K562 (cell line): ENCODE data around the gene ASCL2. TPM values are rescaled to one million over a fixed set of nuclear protein-coding genes. Genes with fewer than 3 reads are reported as not detected.

Source experiments
- CEBPG ChIP-seq, 3 experiments: fragments of 200-800 bp in 1 of 3; sonication (Bioruptor generic) in 1 of 3; sonication (generic) in 1 of 3; formaldehyde crosslinking in 1 of 3; IDR thresholded peaks in 2 of 3; conservative IDR thresholded peaks in 1 of 3; 2 replicates each; pipeline versions ENCODE4 v1.6.1 to v1.8.0; 2016 to 2022; ENCODE audit warnings: missing compliant biosample characterization in 2 of 3, missing genetic modification characterization in 2 of 3, mild to moderate bottlenecking in 1 of 3, missing genetic modification reagents in 1 of 3
- ETV6 ChIP-seq, 3 experiments: fragments of 150-350 bp in 1 of 3; sonication (generic) in 1 of 3; formaldehyde crosslinking in 1 of 3; IDR thresholded peaks; 2 replicates each; pipeline versions ENCODE4 v1.6.1 to v1.8.0; 2014 to 2022; ENCODE audit warnings: borderline replicate concordance in 2 of 3, low read depth in 2 of 3, antibody characterized with exemption in 1 of 3, low read length in 1 of 3, mild to moderate bottlenecking in 1 of 3, missing genetic modification reagents in 1 of 3
- RFX1 ChIP-seq: fragments of 450-650 bp; IDR thresholded peaks from 2 replicates; pipeline ENCODE4 v1.6.1; 2016; ENCODE audit warnings: mild to moderate bottlenecking, moderate library complexity
- ZFP30 ChIP-seq: fragments of 250-450 bp; sonication (Bioruptor Pico); IDR thresholded peaks from 2 replicates; pipeline ENCODE4 v1.8.0; 2022; ENCODE audit warnings: moderate library complexity, mild to moderate bottlenecking, inconsistent platforms, borderline replicate concordance
- ZNF263 ChIP-seq: sonication (generic); formaldehyde crosslinking; IDR thresholded peaks from 2 replicates; pipeline ENCODE4 v1.8.0; 2022; ENCODE audit warnings: mild to moderate bottlenecking, missing genetic modification reagents, borderline replicate concordance
- ZNF431 ChIP-seq: sonication (generic); formaldehyde crosslinking; IDR thresholded peaks from 2 replicates; pipeline ENCODE4 v1.8.0; 2022; ENCODE audit warnings: mild to moderate bottlenecking, missing genetic modification reagents
- polyA plus RNA-seq, 8 experiments: library from polyadenylated mRNA; depleted of rRNA in 4 of 8; stranded (reverse) in 5 of 8; unstranded in 3 of 8; fragments of >200 nt; fragmentation: Nextera tagmentation in 2 of 8; fragmentation: Illumina TruSeq in 1 of 8; extraction: Ambion mirVana in 2 of 8; extraction: Trizol in 1 of 8; gene quantifications; 2 replicates each; pipeline versions ENCODE4 v1.2.1 to v1.2.3, GENCODE V29; 2011 to 2014; ENCODE audit warnings: inconsistent platforms in 1 of 8, missing spikeins in 1 of 8
- total RNA-seq, 7 experiments: library from RNA; depleted of rRNA in 6 of 7; stranded (reverse); fragments of >200 nt in 6 of 7; fragmentation: Illumina TruSeq in 2 of 7; extraction: Trizol in 2 of 7; gene quantifications; 2 replicates each; pipeline versions ENCODE4 v1.2.1 to v1.2.3, GENCODE V29; 2011 to 2021; ENCODE audit warnings: low replicate concordance in 1 of 7
- TF ChIP-seq, protein P1 (sequence below): fragments of 250-450 bp; sonication (Bioruptor Pico); IDR thresholded peaks from 2 replicates; pipeline ENCODE4 v1.8.0; 2022; ENCODE audit warnings: moderate library complexity, mild to moderate bottlenecking, inconsistent platforms
- TF ChIP-seq, protein P2 (sequence below): sonication (generic); formaldehyde crosslinking; IDR thresholded peaks from 2 replicates; pipeline ENCODE4 v1.8.0; 2022; ENCODE audit warnings: mild to moderate bottlenecking, missing genetic modification reagents
- TF ChIP-seq, protein P3 (sequence below): fragments of 250-450 bp; sonication (Bioruptor Pico); IDR thresholded peaks from 2 replicates; pipeline ENCODE4 v1.4.0; 2020; ENCODE audit warnings: mild to moderate bottlenecking

Gene ASCL2
- total and polyA plus RNA-seq, 9 of the 15 experiments (the other 6 are each of a cell fraction or from before 2014, with no cell fraction given) = 0.11 to 1.4 (median 0.36) TPM; not detected in 2

DNA sequence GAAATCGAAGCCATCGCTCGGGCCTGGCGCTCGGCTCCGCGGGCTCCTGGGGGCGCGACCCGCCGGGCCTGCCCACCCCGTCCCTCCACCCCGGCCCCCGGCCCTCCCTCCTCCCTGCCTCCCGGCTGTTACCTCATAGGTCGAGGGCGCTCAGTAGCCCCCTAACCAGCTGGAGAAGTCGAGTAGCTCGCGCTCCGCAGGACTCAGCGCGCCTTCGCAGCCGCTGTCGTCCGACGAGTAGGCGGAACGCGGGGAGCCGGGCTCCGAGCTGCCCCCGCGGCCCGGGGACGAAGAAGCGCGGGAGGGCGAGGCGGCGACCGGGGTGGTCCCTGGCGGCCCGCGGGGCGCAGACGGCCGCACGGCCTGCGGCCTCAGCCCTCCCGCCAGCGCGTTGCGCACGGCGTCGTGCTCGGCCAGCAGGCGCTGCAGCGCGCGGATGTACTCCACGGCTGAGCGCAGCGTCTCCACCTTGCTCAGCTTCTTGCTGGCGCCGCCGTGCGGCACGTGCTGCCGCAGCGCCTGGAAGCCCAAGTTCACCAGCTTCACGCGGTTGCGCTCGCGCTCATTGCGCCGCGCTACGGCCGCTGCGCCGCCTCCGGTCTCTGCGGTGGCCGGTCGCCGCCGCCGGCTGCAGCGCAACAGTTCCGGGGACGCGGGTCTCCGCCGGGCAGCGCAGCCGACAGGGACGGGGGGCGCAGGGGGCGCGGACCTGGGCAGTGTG is 627 bp downstream of the ASCL2 start (continued):
- TF ChIP-seq CEBPG (CRISPR knock-in tag; IDR thresholded peaks at IDR 0.05) = peak; percentile 37; the same call in 1 of the 2 replicates
- no peak; a peak in 1 of 4 replicates for TF ChIP-seq CEBPG (tag; conservative IDR thresholded peaks at IDR 0.05 in 1 of 2, IDR thresholded peaks at IDR 0.05 in 1 of 2)
- TF ChIP-seq, protein P1, sequence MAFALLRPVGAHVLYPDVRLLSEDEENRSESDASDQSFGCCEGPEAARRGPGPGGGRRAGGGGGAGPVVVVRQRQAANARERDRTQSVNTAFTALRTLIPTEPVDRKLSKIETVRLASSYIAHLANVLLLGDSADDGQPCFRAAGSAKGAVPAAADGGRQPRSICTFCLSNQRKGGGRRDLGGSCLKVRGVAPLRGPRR (CRISPR knock-in tag) = no peak
- TF ChIP-seq, protein P2, sequence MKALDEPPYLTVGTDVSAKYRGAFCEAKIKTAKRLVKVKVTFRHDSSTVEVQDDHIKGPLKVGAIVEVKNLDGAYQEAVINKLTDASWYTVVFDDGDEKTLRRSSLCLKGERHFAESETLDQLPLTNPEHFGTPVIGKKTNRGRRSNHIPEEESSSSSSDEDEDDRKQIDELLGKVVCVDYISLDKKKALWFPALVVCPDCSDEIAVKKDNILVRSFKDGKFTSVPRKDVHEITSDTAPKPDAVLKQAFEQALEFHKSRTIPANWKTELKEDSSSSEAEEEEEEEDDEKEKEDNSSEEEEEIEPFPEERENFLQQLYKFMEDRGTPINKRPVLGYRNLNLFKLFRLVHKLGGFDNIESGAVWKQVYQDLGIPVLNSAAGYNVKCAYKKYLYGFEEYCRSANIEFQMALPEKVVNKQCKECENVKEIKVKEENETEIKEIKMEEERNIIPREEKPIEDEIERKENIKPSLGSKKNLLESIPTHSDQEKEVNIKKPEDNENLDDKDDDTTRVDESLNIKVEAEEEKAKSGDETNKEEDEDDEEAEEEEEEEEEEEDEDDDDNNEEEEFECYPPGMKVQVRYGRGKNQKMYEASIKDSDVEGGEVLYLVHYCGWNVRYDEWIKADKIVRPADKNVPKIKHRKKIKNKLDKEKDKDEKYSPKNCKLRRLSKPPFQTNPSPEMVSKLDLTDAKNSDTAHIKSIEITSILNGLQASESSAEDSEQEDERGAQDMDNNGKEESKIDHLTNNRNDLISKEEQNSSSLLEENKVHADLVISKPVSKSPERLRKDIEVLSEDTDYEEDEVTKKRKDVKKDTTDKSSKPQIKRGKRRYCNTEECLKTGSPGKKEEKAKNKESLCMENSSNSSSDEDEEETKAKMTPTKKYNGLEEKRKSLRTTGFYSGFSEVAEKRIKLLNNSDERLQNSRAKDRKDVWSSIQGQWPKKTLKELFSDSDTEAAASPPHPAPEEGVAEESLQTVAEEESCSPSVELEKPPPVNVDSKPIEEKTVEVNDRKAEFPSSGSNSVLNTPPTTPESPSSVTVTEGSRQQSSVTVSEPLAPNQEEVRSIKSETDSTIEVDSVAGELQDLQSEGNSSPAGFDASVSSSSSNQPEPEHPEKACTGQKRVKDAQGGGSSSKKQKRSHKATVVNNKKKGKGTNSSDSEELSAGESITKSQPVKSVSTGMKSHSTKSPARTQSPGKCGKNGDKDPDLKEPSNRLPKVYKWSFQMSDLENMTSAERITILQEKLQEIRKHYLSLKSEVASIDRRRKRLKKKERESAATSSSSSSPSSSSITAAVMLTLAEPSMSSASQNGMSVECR (CRISPR knock-in tag) = peak; percentile 61; the same call in 1 of the 2 replicates
- TF ChIP-seq ZFP30 = no peak
- TF ChIP-seq, protein P3, sequence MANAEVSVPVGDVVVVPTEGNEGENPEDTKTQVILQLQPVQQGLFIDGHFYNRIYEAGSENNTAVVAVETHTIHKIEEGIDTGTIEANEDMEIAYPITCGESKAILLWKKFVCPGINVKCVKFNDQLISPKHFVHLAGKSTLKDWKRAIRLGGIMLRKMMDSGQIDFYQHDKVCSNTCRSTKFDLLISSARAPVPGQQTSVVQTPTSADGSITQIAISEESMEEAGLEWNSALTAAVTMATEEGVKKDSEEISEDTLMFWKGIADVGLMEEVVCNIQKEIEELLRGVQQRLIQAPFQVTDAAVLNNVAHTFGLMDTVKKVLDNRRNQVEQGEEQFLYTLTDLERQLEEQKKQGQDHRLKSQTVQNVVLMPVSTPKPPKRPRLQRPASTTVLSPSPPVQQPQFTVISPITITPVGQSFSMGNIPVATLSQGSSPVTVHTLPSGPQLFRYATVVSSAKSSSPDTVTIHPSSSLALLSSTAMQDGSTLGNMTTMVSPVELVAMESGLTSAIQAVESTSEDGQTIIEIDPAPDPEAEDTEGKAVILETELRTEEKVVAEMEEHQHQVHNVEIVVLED (CRISPR knock-in tag) = 0 out of 2 replicates have a peak, but pooled peaks have one; percentile 33
- peak; percentile 44; the same call in 1 of the 2 replicates for TF ChIP-seq ZNF263
- peak; percentile 78 for TF ChIP-seq ZNF431 (CRISPR knock-in tag)
- no peak for TF ChIP-seq RFX1
- TF ChIP-seq ETV6 (IDR thresholded peaks at IDR 0.05; ENCODE audit: borderline replicate concordance in 1 of 2, low read depth in 2 of 2, low read length in 1 of 2) = no peak
- TF ChIP-seq ETV6 (CRISPR knock-in tag; IDR thresholded peaks at IDR 0.05; ENCODE audit: borderline replicate concordance) = peak; percentile 16; the same call in 1 of the 2 replicates
- TF ChIP-seq, all 486 proteins: peak for 53
